IMR-90 (cell line): ENCODE results near the gene PBX4. TPM values are rescaled to one million over a fixed set of nuclear protein-coding genes. Genes with fewer than 3 reads are reported as not detected.
A peak's percentile ranks its signal among the peaks of the same experiment; 100 is the strongest.

Experiments used
- ATAC-seq: fragments of 200-7000 bp; cut with Tn5 transposase; 2 replicates; pipeline ENCODE4 v1.9.1; 2020; ENCODE audit warnings: low read depth, mild to moderate bottlenecking, moderate library complexity
- BruUV-seq: library from RNA; stranded (reverse); fragments of 400-500 nt; replicated peaks from 2 replicates; lab custom pipeline; 2021; lab: Mats Ljungman, UMichigan
- CTCF ChIA-PET: fragments of 300-600 bp; formaldehyde crosslinking; extraction: SDS; loops from one replicate; lab custom pipeline; 2021; ENCODE audit warnings: antibody characterized with exemption; lab: Yijun Ruan, JAX
- POLR2A ChIA-PET: fragments of 300-600 bp; sonication (Branson Sonifier 250); formaldehyde crosslinking; loops from one replicate; lab custom pipeline; 2022; ENCODE audit warnings: antibody characterized with exemption; ENCODE audit not compliant: unreplicated experiment; lab: Charles Lee
- DNase-seq: peaks from one replicate; pipeline ENCODE4 v3.0.0; 2013
- H2AFZ ChIP-seq: replicated peaks from 2 replicates; pipeline ENCODE3; 2013; ENCODE audit warnings: low read length, mild to moderate bottlenecking; ENCODE audit not compliant: poor library complexity
- H2AK5ac ChIP-seq: 2 replicates; pipeline ENCODE4 v1.6.1; 2013; ENCODE audit warnings: low read depth, low read length, inconsistent platforms
- H2AK9ac ChIP-seq: replicated peaks from 2 replicates; pipeline ENCODE3; 2013; ENCODE audit warnings: mild to moderate bottlenecking, low read depth, low read length, moderate library complexity; ENCODE audit not compliant: poor library complexity
- H2BK120ac ChIP-seq: 2 replicates; pipeline ENCODE4 v1.6.1; 2013; ENCODE audit warnings: low read depth, low read length, inconsistent platforms
- H2BK15ac ChIP-seq: 3 replicates; pipeline ENCODE4 v1.6.1; 2013; ENCODE audit warnings: low read depth, low read length, inconsistent platforms
- H2BK20ac ChIP-seq: 2 replicates; pipeline ENCODE4 v1.6.1; 2013; ENCODE audit warnings: low read depth, mild to moderate bottlenecking, inconsistent platforms, low read length, moderate library complexity
- H2BK5ac ChIP-seq: 2 replicates; pipeline ENCODE4 v1.6.1; 2013; ENCODE audit warnings: mild to moderate bottlenecking, low read depth, low read length, inconsistent platforms; ENCODE audit not compliant: poor library complexity, severe bottlenecking
- H3K14ac ChIP-seq: replicated peaks from 2 replicates; pipeline ENCODE4 v1.6.1; 2013; ENCODE audit warnings: low read depth, low read length, inconsistent platforms
- H3K18ac ChIP-seq: 2 replicates; pipeline ENCODE4 v1.6.1; 2013; ENCODE audit warnings: low read depth, low read length, control low read depth
- H3K23ac ChIP-seq: 2 replicates; pipeline ENCODE4 v1.6.1; 2013; ENCODE audit warnings: low read depth, low read length, inconsistent platforms
- H3K27ac ChIP-seq: 2 replicates; pipeline ENCODE4 v1.5.1; 2013; ENCODE audit warnings: mild to moderate bottlenecking, control low read depth, low read length; ENCODE audit not compliant: insufficient read depth
- H3K27me3 ChIP-seq: 2 replicates; pipeline ENCODE4 v1.6.1; 2013; ENCODE audit warnings: low read length; ENCODE audit not compliant: control insufficient read depth, insufficient read depth
- H3K36me3 ChIP-seq: 2 replicates; pipeline ENCODE4 v1.6.1; 2013; ENCODE audit warnings: low read length, mixed read lengths; ENCODE audit not compliant: control insufficient read depth, insufficient read depth
- H3K4ac ChIP-seq: 2 replicates; pipeline ENCODE4 v1.6.1; 2013; ENCODE audit warnings: low read depth, low read length, inconsistent platforms
- H3K4me1 ChIP-seq: 2 replicates; pipeline ENCODE4 v1.6.1; 2013; ENCODE audit warnings: low read length, mixed read lengths; ENCODE audit not compliant: control insufficient read depth, insufficient read depth
- H3K4me2 ChIP-seq: 2 replicates; pipeline ENCODE4 v1.6.1; 2013; ENCODE audit warnings: low read depth, mild to moderate bottlenecking, control low read depth, low read length, moderate library complexity
- H3K4me3 ChIP-seq: 2 replicates; pipeline ENCODE4 v1.5.1; 2013; ENCODE audit warnings: low read depth, mild to moderate bottlenecking, control low read depth, low read length, moderate library complexity; ENCODE audit not compliant: insufficient read depth
- H3K56ac ChIP-seq: 2 replicates; pipeline ENCODE4 v1.6.1; 2013; ENCODE audit warnings: low read length, inconsistent platforms; ENCODE audit not compliant: insufficient read depth; ENCODE audit errors: extremely low read depth
- H3K79me1 ChIP-seq, 2 experiments: 2 replicates each; pipeline ENCODE4 v1.6.1; 2013; ENCODE audit warnings: low read length in 2 of 2, inconsistent platforms in 1 of 2, low read depth in 1 of 2
- H3K9ac ChIP-seq: 2 replicates; pipeline ENCODE4 v1.6.1; 2013; ENCODE audit warnings: low read depth, low read length, control low read depth
- H3K9me1 ChIP-seq: 2 replicates; pipeline ENCODE4 v1.6.1; 2013; ENCODE audit warnings: low read length, inconsistent platforms; ENCODE audit not compliant: insufficient read depth
- H3K9me3 ChIP-seq: 2 replicates; pipeline ENCODE4 v1.6.1; 2013; ENCODE audit warnings: low read length; ENCODE audit not compliant: control insufficient read depth, insufficient read depth
- H4K20me1 ChIP-seq: 2 replicates; pipeline ENCODE4 v1.6.1; 2013; ENCODE audit warnings: low read length, inconsistent platforms; ENCODE audit not compliant: insufficient read depth
- H4K5ac ChIP-seq: 2 replicates; pipeline ENCODE4 v1.6.1; 2013; ENCODE audit warnings: mild to moderate bottlenecking, low read depth, low read length, control low read depth
- H4K8ac ChIP-seq, 2 experiments: 2 replicates each; pipeline ENCODE4 v1.6.1; 2013; ENCODE audit warnings: low read depth in 2 of 2, low read length in 2 of 2, control low read depth in 1 of 2, inconsistent platforms in 1 of 2
- H4K91ac ChIP-seq: 2 replicates; pipeline ENCODE4 v1.6.1; 2013; ENCODE audit warnings: low read depth, low read length, inconsistent platforms; ENCODE audit not compliant: insufficient read depth
- BHLHE40 ChIP-seq: fragments of 150-350 bp; IDR thresholded peaks from 2 replicates; pipeline ENCODE4 v1.6.1; 2016; ENCODE audit warnings: mild to moderate bottlenecking, low read depth, low read length
- CEBPB ChIP-seq: IDR thresholded peaks from 2 replicates; pipeline ENCODE4 v1.6.1; 2012; ENCODE audit warnings: low read depth, low read length, improper control_type of control experiment
- CHD1 ChIP-seq: IDR thresholded peaks from 2 replicates; pipeline ENCODE4 v1.6.1; 2012; ENCODE audit warnings: low read depth, low read length, improper control_type of control experiment
- MAFK ChIP-seq: IDR thresholded peaks from 2 replicates; pipeline ENCODE4 v1.6.1; 2012; ENCODE audit warnings: low read depth, low read length, improper control_type of control experiment
- MAZ ChIP-seq: IDR thresholded peaks from 2 replicates; pipeline ENCODE4 v1.6.1; 2012; ENCODE audit warnings: low read depth, mild to moderate bottlenecking, low read length, improper control_type of control experiment, moderate library complexity, borderline replicate concordance
- POLR2A ChIP-seq: IDR thresholded peaks from 2 replicates; pipeline ENCODE4 v1.6.1; 2012; ENCODE audit warnings: mild to moderate bottlenecking, low read depth, low read length
- RAD21 ChIP-seq: IDR thresholded peaks from 2 replicates; pipeline ENCODE4 v1.6.1; 2012; ENCODE audit warnings: low read length, improper control_type of control experiment
- RCOR1 ChIP-seq: IDR thresholded peaks from 2 replicates; pipeline ENCODE4 v1.6.1; 2012; ENCODE audit warnings: mild to moderate bottlenecking, low read length, improper control_type of control experiment; ENCODE audit not compliant: insufficient replicate concordance
- RFX5 ChIP-seq: IDR thresholded peaks from 2 replicates; pipeline ENCODE4 v1.8.0; 2012; ENCODE audit warnings: low read depth, mild to moderate bottlenecking, low read length, moderate library complexity
- SMC3 ChIP-seq: fragments of 150-350 bp; IDR thresholded peaks from 2 replicates; pipeline ENCODE4 v1.6.1; 2016; ENCODE audit warnings: low read depth, mild to moderate bottlenecking, antibody characterized with exemption, low read length, moderate library complexity
- WGBS, 2 experiments: methylation state at CpG; one replicate each; pipeline versions ENCODE4 v1.1.5 to v1.1.7; 2013; ENCODE audit warnings: missing lambda C conversion rate in 2 of 2; ENCODE audit not compliant: insufficient read length in 1 of 2; ENCODE audit errors: extremely low coverage in 2 of 2; 5-methylcytosine and 5-hydroxymethylcytosine counted together
- dilution Hi-C: fragments of 300-500 bp; cut with HindIII; formaldehyde crosslinking; loops from one replicate; pipeline ENCODE4 v1.14.3; 2018; ENCODE audit warnings: low sequenced_read_pairs; ENCODE audit not compliant: unreplicated experiment
- in situ Hi-C: fragments of 300-500 bp; cut with MboI; formaldehyde crosslinking; loops from 3 replicates; pipeline ENCODE4 v1.14.3; 2019; ENCODE audit warnings: low sequenced_read_pairs, inconsistent platforms, mixed read lengths
- intact Hi-C: fragments of 100-400 bp; cut with micrococcal nuclease; formaldehyde crosslinking; loops from 2 replicates; pipeline ENCODE4 v1.10.0; 2022
- polyA plus RNA-seq, 3 experiments: library from polyadenylated mRNA; depleted of rRNA; stranded (reverse); fragments of >200 nt; gene quantifications; 2 replicates each; pipeline ENCODE4 v1.2.3, GENCODE V29; 2012; ENCODE audit warnings: low replicate concordance in 1 of 3
- total RNA-seq: library from RNA; depleted of rRNA; stranded (reverse); fragments of >200 nt; gene quantifications from 2 replicates; pipeline ENCODE4 v1.2.3, GENCODE V29; 2012
- TF ChIP-seq, protein P1 (sequence below): conservative IDR thresholded peaks from 2 replicates; pipeline ENCODE4 v1.5.1; 2012; ENCODE audit warnings: mild to moderate bottlenecking, low read depth, low read length, improper control_type of control experiment

The PBX4 gene
- total and polyA plus RNA-seq, 2 of the 4 experiments (the other 2 are of a cell fraction): 0.90 to 2.9 TPM

DNA sequence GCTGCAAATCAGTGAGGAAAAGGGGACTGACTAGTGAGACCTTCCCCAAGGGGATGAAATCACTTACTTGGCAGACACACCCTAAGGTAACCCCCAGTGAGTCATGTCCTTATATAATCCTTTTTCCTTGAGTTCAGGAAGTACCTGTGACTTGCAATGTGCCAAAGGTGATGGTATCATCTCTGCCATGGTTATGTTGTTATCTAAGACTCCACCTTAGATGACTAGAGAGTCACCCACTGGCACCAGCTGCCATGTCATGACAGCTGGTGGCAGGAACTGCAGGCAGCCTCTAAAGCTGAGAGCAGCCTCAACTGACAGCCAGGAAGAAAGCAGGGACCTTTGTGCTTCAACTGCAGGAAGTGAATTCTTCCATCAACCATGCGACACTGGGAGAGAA, 12.5 kb downstream of the PBX4 start:
- Histone ChIP-seq H2AK5ac (no peak overlapping the region), H4K20me1 (no peaks in the 10 kb centered on the region), H3K4ac (no peak overlapping the region), H2BK5ac (no peak overlapping the region), H3K79me1 (peaks cover 4 to 9% of the 10 kb centered on the region in 2 experiments; a peak in 2 of 4 replicates), H3K4me1 (no peaks in the 10 kb centered on the region), H3K27me3 (no peaks in the 10 kb centered on the region), H3K14ac (no peak overlapping the region), H3K56ac (no peak overlapping the region), H2BK15ac (no peak overlapping the region), H2BK20ac (no peak overlapping the region), H3K9me1 (peaks cover 5% of the 10 kb centered on the region), H4K5ac (no peak overlapping the region), H3K36me3 (no peaks in the 10 kb centered on the region), H4K91ac (no peak overlapping the region), H3K27ac (no peak overlapping the region), H3K4me2 (no peak overlapping the region), H3K18ac (no peak overlapping the region), H3K4me3 (no peak overlapping the region), H3K9ac (no peak overlapping the region), H2AFZ (peak overlapping the region; percentile 13), H2BK120ac (no peak overlapping the region), H2AK9ac (no peak overlapping the region), H3K23ac (no peak overlapping the region), H4K8ac (no peak overlapping the region), H3K9me3 (no peaks in the 10 kb centered on the region)
- intact Hi-C loops (no loop called here), dilution Hi-C loops (no loop called here), in situ Hi-C loops (no loop called here)
- ATAC-seq: no peak
- ChIA-PET POLR2A (no interaction called here), CTCF (no interaction called here)
- no TSS peak for BruUV-seq
- no peak for TF ChIP-seq MAZ
- TF ChIP-seq CEBPB: no peak
- no peak for TF ChIP-seq POLR2A
- TF ChIP-seq BHLHE40: no peak
- TF ChIP-seq RCOR1: no peak
- TF ChIP-seq, protein P1, sequence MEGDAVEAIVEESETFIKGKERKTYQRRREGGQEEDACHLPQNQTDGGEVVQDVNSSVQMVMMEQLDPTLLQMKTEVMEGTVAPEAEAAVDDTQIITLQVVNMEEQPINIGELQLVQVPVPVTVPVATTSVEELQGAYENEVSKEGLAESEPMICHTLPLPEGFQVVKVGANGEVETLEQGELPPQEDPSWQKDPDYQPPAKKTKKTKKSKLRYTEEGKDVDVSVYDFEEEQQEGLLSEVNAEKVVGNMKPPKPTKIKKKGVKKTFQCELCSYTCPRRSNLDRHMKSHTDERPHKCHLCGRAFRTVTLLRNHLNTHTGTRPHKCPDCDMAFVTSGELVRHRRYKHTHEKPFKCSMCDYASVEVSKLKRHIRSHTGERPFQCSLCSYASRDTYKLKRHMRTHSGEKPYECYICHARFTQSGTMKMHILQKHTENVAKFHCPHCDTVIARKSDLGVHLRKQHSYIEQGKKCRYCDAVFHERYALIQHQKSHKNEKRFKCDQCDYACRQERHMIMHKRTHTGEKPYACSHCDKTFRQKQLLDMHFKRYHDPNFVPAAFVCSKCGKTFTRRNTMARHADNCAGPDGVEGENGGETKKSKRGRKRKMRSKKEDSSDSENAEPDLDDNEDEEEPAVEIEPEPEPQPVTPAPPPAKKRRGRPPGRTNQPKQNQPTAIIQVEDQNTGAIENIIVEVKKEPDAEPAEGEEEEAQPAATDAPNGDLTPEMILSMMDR: no peak
- TF ChIP-seq RAD21: no peak
- no peak for TF ChIP-seq CHD1
- no peak for TF ChIP-seq RFX5
- TF ChIP-seq MAFK: no peak
- TF ChIP-seq SMC3: no peak
- DNase-seq: peak; percentile 10
- no CpG with 5 or more reads among the region's 1 CpG for WGBS, 2 experiments
